Measurements from ENCODE around the gene TXN. TPM values are rescaled to one million over a fixed set of nuclear protein-coding genes. Genes with fewer than 3 reads are reported as not detected.

TXN gene
- total RNA-seq, 3 donors from 2014 or later: 96.7 to 196 (median 145) TPM

GRCh38 chr9:110266795-110267194 is 10.5 kb upstream of the TXN start:
- Histone ChIP-seq H3K36me3 (no peaks in the 10 kb centered on the region), H3K27ac (no peak overlapping the region), H3K4me3 (no peak overlapping the region), H3K27me3 (no peaks in the 10 kb centered on the region), H3K4me1 (no peaks in the 10 kb centered on the region), H3K9me3 (no peaks in the 10 kb centered on the region)
- TF ChIP-seq POLR2AphosphoS5 (IDR thresholded peaks at IDR 0.05): no peak
- no peak for TF ChIP-seq CTCF (IDR thresholded peaks at IDR 0.05)
- TF ChIP-seq POLR2A (IDR thresholded peaks at IDR 0.05): no peak
- intact Hi-C loops (cut with DNase I; ENCODE audit: low total_unique reads): no loop called here
- no peak for DNase-seq (ENCODE audit: low spot score in 2 of 2)

GRCh38 chr9:110261632-110262031 is 5.3 kb upstream of the TXN start:
- intact Hi-C loops (cut with DNase I; ENCODE audit: low total_unique reads): no loop called here
- Histone ChIP-seq H3K36me3 (no peaks in the 10 kb centered on the region), H3K27me3 (no peaks in the 10 kb centered on the region), H3K9me3 (no peaks in the 10 kb centered on the region), H3K27ac (no peak overlapping the region), H3K4me1 (no peaks in the 10 kb centered on the region), H3K4me3 (no peak overlapping the region)
- TF ChIP-seq POLR2A (IDR thresholded peaks at IDR 0.05) (no peak), CTCF (IDR thresholded peaks at IDR 0.05) (no peak)
- DNase-seq (ENCODE audit: low spot score in 2 of 2): no peak

GRCh38 chr9:110260911-110261310 is 4.6 kb upstream of the TXN start:
- Histone ChIP-seq H3K36me3 (no peaks in the 10 kb centered on the region), H3K27ac (no peak overlapping the region), H3K9me3 (no peaks in the 10 kb centered on the region), H3K4me3 (no peak overlapping the region), H3K27me3 (no peaks in the 10 kb centered on the region), H3K4me1 (no peaks in the 10 kb centered on the region)
- DNase-seq (ENCODE audit: low spot score in 2 of 2): no peak
- intact Hi-C loops (cut with DNase I; ENCODE audit: low total_unique reads): no loop called here
- no peak for TF ChIP-seq POLR2A (IDR thresholded peaks at IDR 0.05)
- no peak for TF ChIP-seq POLR2AphosphoS5 (IDR thresholded peaks at IDR 0.05)
- no peak for TF ChIP-seq CTCF (IDR thresholded peaks at IDR 0.05)

GRCh38 chr9:110259566-110259965 is 3.3 kb upstream of the TXN start:
- no peak overlapping the region for H3K27ac ChIP-seq
- intact Hi-C loops (cut with DNase I; ENCODE audit: low total_unique reads): no loop called here
- no peaks in the 10 kb centered on the region for H3K4me1 ChIP-seq
- no peak for DNase-seq (ENCODE audit: low spot score in 2 of 2)
- no peaks in the 10 kb centered on the region for H3K36me3 ChIP-seq
- H3K9me3 ChIP-seq: no peaks in the 10 kb centered on the region
- H3K27me3 ChIP-seq: no peaks in the 10 kb centered on the region
- TF ChIP-seq CTCF (IDR thresholded peaks at IDR 0.05) (no peak), POLR2A (IDR thresholded peaks at IDR 0.05) (no peak), POLR2AphosphoS5 (IDR thresholded peaks at IDR 0.05) (no peak)
- H3K4me3 ChIP-seq: no peak overlapping the region

GRCh38 chr9:110258690-110259091 is 2.4 kb upstream of the TXN start:
- Histone ChIP-seq H3K27me3 (no peaks in the 10 kb centered on the region), H3K4me3 (no peak overlapping the region), H3K4me1 (peaks cover 0 to 5% of the 10 kb centered on the region in 2 donors), H3K27ac (no peak overlapping the region), H3K9me3 (no peaks in the 10 kb centered on the region), H3K36me3 (no peaks in the 10 kb centered on the region)
- DNase-seq (ENCODE audit: low spot score in 2 of 2): no peak
- intact Hi-C loops (cut with DNase I; ENCODE audit: low total_unique reads): no loop called here
- TF ChIP-seq CTCF (IDR thresholded peaks at IDR 0.05): no peak

Measured in breast epithelium (tissue), 4 donors.